SHP77 (cell line): ENCODE results near the gene TRMO.
A peak's percentile ranks its signal among the peaks of the same experiment; 100 is the strongest.
"Not testable (repeated sequence)": the region's sequence is repeated elsewhere in the genome, so short reads cannot be mapped to it uniquely, and the experiment has no call there.

ENCODE experiments used
- DNase-seq, 2 experiments: peaks; one replicate each; lab custom pipeline; 2025; lab: John Stamatoyannopoulos, UW

TRMO gene

DNA sequence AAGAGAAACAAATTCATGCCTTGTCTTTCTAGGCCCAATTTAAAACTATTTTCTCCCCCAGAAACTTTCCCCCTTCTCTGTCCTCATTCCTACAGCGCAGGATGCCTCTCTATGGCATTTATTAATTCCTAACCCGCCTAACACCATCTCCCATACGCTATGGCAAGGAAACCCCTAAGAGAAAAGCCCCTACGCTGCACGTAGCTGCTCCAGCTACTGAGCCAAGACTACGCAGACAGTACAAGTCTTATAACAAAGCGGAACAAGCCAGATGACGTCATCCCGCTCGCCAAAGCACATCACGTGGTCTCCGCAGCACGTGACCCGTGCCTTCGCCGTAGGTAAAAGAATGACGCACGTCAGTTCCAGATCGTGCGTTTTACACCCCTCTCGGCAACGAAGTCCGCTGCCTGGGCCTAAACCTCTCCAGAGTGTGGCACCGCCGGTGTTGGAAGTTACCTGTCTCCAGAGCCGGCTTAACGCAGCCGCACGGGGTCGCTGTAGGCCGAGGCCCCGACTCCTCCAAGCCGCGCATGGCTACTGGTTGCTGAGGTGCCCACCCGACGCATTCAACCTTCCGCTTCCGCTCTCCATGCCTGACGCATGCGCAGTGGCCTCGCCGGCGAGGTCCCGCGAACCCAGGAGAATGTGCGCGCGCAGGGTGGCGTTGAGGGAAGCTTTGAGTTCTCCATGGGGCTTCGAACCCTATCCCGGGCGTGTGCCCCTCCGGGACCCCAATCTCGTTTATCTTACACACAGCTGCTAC lies at the start of gene TRMO:
Gene TRMO (minus strand): TSS at position 542 of the 766 bp plus-strand sequence. CDS start 7 bp downstream, at position 535.
- peak; percentile 96 for DNase-seq

DNA sequence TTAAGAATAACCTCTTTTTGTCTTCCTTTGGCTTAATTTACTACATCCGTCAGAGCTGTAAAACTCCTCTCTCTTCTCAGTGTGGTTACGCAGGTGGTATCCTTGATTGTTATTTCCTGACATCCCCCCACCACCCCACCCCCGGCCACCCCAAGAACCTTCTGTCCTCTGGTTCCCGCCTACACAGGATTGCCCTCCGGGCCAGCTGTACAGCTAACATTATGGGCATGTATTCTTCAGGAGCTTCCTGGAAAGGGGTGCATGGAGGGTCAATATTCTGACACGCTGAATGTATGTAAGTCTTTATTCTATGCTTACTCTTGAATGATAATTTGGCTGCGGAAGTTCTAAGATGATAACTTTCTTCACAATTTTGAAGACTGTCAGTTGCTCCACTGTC lies 47.9 kb upstream of the TRMO start:
- no peak for DNase-seq

GRCh38 chr9:97969014-97969413 lies 46.7 kb upstream of the TRMO start:
- no peak for DNase-seq

GRCh38 chr9:97966493-97966892 lies 44.2 kb upstream of the TRMO start:
- DNase-seq = no peak

- no peak for DNase-seq
These were observed 42.6 kb upstream of the TRMO start for GRCh38 chr9:97964901-97965300.

DNA sequence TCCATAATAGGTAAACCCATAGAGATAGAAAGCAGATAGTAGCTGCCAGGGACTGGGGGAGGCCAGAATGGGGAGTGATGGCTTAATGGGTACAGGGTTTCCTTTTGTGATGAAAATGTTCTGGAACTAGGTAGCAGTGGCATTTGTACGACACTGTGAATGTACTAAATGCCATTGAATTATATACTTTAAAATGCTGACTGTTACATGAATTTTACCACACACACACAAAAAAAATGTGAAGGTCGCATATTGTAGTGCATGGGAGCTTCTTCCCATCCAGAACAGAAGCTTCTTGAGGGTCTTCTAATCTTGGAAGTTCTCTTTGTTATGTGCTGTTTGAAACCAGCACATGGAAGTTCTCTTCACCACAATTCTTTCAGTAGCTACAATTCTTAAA lies 40.9 kb upstream of the TRMO start:
- no peak for DNase-seq

DNA sequence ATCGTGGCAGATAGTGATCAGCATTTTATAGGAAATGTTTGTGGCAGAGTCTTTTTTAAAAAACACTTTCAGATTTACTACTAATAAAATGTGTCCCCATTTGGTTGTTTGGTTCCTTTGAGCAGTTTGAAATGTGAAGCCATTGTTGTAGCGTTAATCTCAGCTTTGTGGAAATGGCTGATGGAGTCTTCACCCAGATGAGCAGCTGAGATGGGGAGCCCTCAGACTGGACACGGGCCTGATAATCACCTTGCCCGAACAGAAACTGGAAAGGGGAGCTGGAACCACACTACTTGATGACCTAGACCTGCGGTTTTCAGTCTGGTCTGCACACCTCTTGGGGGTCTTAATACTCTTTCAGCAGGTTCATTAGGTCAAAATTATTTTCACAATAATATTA lies 40.3 kb upstream of the TRMO start:
- no peak for DNase-seq

DNA sequence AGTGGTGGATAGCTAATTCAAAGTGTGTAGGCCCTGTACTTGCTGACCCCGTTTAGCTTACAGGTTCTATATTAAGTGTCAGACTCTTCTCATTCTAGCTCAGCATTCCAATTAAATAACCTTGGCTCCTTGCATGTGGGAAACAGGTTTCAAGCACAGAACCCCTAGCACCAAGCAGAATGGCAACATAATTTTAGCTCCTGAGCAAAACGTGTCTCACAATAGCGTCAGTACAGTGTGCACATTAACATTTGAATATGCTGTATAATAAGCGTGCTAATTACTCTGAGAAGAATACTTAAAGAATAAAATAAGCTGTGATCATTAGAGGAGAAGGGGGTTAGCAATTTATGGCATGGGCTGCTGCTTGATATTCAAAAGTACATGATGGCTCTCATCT lies 39.8 kb upstream of the TRMO start:
- no peak for DNase-seq

DNA sequence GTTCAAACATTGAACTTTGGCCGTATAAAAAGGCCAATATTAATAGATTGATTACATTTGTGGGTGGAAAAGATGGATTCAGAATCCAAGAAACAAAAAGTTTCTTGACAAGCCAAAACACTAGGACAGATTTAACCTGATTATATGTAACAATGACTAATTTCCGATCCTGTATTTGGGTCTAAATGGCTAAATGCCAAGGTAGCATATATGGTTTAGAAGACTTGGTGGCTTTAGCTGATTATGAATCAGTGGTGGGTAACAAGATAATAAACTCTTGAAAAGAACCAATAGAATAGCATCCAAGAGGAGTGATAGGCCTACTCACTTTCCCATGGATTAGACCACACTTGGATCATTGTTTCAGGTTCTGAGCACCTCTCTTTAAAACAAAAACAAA lies 39.1 kb upstream of the TRMO start:
- no peak for DNase-seq

DNA sequence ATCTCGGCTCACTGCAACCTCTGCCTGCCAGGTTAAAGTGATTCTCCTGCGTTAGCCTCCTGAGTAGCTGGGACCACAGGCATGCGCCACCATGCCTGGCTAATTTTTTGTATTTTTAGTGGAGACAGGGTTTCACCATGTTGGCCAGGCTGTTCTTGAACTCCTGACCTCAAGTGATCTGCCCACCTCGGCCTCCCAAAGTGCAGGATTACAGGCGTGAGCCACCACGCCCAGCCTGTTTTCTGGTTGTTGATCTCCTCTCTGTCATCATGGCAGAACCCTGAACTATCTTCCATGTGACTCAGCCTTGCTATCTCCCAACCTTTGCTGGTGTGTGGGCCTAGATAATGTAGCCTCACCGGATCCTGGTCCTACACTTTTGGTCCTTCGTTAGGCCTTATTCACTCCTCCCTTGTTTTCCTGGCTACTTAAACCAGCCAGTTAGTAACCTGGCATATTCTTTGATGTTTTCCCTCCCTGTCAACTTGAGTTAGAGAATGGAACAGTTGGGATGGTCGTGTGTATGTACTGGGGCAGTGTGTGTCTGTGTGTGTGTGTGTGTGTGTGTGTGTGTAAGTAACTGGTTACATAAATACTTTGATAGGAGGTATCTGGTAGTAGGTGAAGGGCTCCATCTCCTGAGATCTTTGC lies 38.5 kb upstream of the TRMO start:
- DNase-seq = not testable (repeated sequence)

DNA sequence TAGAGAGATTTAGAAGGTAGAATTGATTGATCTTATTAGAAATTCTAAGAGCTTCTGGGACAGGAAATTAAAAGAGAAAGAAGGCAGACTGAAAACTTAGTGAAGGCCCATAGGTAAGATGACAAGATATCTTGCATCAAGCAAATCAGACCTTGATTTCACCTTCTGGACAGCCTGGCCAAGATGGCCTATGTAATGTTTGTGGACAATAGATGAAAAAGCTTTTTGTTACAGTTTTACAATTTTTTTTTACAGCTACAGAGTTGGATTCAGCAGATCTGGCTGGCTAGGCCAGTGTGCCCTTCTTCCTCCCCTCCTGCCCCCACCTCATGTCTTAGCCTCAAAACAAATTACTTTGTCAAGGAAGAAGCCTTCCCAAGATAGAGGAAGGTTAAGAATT lies 37.3 kb upstream of the TRMO start:
- DNase-seq = no peak

DNA sequence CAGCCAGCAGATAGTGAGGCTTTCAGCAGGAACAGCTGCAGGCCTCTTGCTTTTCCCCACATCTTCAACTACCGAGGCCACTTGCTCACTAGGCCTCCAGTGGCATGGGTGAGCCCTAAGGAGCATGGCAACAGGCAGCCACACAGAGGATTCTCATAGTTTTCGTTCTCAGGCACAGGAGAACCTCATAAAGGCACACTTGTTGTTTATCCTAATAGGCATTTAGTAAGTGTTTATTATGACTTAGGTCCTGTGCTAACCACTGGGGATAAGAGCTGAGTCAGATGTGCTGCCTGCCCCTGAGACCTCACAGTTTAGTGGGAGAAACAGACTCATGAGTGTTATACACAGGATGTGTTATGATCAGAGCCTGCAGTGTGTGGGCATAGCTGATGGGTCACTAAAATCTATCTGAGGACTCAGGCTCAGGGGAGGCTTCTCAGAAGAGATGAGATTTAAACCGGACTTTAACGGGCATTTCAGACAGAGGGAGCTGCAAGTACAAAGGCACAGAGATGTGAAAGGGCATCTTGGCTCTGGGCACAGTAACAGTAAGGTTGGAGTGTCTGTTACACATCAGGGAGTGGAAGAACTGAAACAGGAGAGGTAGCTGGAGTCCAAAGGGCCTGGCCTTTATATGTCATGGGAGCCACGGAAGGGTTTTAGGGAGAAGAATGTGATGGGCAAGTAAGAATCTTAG lies 36.7 kb upstream of the TRMO start:
- DNase-seq = no peak

GRCh38 chr9:97956331-97956730 lies 34.0 kb upstream of the TRMO start:
- DNase-seq = no peak

DNA sequence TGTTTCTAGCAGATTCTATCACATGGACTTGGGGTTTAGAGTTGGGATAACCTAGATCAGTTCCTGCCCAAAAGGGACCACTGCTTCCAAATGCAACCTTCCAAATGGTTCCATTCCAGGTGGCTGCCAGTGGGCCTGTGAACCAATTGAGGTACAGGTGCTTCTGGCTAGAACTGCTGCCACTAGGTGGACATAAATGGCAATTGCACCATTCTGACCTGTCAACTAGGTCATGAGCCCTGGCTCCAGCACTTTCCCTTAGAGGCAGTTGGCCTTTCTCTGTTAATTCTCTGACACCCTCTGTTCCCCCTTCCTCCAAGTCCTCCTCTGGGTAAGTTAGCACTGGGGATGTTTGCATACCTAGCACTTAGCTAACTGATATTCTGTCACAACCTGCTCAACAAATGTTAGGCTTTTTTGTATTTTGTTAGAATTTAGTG lies 32.3 kb upstream of the TRMO start:
- DNase-seq = peak; percentile 51 to 52

GRCh38 chr9:97950873-97951272 lies 28.6 kb upstream of the TRMO start:
- DNase-seq = peak; percentile 62

- not testable (repeated sequence) for DNase-seq
These were observed 24.8 kb upstream of the TRMO start for GRCh38 chr9:97947094-97947493.

DNA sequence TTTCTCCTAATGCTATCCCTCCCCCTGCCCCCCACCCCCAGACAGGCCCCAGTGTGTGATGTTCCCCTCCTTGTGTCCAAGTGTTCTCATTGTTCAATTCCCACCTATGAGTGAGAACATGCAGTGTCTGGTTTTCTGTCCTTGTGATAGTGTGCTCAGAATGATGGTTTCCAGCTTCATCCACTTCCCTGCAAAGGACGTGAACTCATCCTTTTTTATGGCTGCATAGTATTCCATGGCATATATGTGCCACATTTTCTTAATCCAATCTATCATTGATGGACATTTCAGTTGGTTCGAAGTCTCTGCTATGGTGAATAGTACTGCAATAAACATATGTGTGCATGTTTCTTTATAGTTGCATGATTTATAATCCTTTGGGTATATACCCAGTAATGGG lies 23.2 kb upstream of the TRMO start:
- DNase-seq = not testable (repeated sequence)

DNA sequence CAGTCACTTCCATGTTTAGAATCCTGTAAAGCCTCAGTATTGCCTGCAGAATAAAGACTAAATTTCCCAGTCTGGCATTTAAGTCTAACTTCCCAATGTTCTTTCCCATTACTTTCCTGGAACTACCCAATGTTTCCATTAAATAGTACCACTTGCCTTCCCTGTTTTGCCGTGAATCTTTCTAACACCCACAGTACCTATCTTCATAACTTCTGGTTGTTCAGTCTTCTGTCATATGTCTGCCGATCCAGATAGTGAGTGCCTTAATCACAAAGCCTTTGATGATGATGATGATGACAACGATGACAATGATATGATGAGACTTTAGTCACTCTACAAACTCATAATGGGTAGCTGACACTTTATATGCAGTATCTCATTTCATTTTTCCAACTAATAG lies 22.3 kb upstream of the TRMO start:
- no peak for DNase-seq

DNA sequence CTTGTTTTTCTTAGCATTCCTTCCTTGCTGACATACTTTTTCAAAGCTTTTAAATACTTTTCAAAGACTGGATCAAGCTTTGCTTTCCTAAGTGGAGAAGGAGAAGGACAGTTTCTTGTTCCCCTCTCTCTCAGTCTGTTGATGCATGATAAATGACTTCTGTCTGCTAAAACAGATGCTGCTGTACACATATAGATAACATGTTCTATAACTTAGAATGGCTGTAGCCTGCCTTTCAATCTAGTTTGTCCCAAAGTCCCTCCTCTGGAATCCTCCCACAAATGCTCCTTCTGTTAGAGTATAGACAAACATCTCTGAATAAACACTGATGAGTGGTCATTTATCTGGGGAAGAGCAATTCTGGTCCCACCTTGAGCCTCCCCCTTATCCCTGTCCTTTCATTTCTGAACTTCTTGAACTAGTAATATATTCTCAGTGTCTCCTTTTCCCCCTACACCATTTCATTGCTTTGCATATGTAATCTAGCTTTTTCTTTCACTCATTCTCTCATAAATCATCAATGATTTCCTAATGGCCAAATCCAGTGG lies 21.1 kb upstream of the TRMO start:
- no peak for DNase-seq

DNA sequence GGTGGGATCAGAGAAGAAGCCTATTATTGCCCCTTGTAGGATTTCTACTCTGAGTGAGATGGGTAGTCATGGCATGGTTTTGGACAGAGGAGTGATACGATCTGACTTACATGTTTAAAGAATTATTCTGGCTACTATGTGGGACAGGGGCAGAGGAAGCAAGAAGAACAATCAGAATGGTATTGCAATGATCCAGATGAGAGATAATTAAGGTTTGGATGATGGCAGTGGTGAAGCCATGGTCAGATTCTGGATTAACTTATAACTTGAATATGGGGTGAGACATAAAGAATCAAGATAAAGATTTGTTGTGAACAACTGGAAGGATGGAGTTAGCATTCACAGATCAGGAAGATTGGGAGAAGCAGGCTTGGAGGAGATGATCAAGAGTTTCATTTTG lies 19.0 kb upstream of the TRMO start:
- DNase-seq = no peak

DNA sequence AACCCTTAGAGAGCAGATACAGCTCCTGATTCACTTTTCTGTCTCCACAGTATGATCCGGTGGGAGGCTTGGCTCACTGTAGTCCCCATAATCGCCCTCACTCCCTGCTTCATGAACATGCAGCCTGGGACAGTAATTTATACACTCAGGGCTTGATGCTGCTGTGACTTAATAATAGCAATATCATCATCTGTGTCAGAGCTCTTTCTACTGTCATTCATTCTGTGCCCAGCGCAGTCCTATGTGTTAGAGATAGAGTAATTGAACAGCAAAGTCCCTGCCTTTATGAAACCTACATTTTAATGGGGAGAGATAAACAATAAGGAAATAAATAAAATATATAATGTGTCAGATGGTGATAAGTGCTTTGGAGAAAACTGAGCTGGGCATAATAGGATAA lies 18.4 kb upstream of the TRMO start:
- no peak for DNase-seq

- no peak for DNase-seq
These were observed 17.9 kb upstream of the TRMO start for GRCh38 chr9:97940233-97940632.
